ENCODE measurements around the gene TEX47. TPM values are rescaled to one million over a fixed set of nuclear protein-coding genes. Genes with fewer than 3 reads are reported as not detected.

TEX47 gene
- total RNA-seq, 1 donor from 2014 or later, result not detected

GRCh38 chr7:88761779-88762178 lies 33.8 kb downstream of the TEX47 start:
- Mint-ChIP-seq H3K4me1 (ENCODE audit: low read depth, unreplicated experiment) (peaks cover 2% of the 10 kb centered on the region), H3K27me3 (ENCODE audit: unreplicated experiment) (peaks cover 3% of the 10 kb centered on the region), H3K9me3 (ENCODE audit: unreplicated experiment) (peaks cover 3% of the 10 kb centered on the region), H3K36me3 (ENCODE audit: unreplicated experiment) (no peaks in the 10 kb centered on the region), H3K4me3 (ENCODE audit: unreplicated experiment) (no peak overlapping the region), H3K27ac (ENCODE audit: unreplicated experiment) (no peak overlapping the region)
- TF ChIP-seq, protein P1, sequence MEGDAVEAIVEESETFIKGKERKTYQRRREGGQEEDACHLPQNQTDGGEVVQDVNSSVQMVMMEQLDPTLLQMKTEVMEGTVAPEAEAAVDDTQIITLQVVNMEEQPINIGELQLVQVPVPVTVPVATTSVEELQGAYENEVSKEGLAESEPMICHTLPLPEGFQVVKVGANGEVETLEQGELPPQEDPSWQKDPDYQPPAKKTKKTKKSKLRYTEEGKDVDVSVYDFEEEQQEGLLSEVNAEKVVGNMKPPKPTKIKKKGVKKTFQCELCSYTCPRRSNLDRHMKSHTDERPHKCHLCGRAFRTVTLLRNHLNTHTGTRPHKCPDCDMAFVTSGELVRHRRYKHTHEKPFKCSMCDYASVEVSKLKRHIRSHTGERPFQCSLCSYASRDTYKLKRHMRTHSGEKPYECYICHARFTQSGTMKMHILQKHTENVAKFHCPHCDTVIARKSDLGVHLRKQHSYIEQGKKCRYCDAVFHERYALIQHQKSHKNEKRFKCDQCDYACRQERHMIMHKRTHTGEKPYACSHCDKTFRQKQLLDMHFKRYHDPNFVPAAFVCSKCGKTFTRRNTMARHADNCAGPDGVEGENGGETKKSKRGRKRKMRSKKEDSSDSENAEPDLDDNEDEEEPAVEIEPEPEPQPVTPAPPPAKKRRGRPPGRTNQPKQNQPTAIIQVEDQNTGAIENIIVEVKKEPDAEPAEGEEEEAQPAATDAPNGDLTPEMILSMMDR (IDR thresholded peaks at IDR 0.05; ENCODE audit: partially characterized antibody, unreplicated experiment), result no peak
- no peak for DNase-seq

DNA sequence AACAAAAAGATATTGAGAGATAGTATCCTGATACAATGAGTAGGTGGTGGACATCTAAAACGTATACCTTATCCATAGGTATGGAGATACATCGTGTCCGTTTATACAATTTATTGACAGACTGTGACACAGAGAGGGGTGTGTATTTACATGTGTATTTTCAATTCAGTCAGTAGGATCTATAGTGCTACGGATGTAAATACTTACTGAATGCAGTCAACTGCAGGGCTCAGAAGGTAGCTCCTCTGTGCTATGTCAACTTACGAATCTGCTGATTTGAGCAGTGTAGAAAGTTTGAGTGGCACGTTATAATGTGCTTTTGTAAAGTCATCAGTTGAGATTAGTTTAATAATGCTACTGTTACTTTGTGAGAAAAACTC lies 35.4 kb downstream of the TEX47 start:
- H3K27me3 Mint-ChIP-seq (ENCODE audit: unreplicated experiment), result peaks cover 3% of the 10 kb centered on the region
- H3K27ac Mint-ChIP-seq (ENCODE audit: unreplicated experiment), result peak overlapping the region; percentile 49
- peaks cover 3% of the 10 kb centered on the region for H3K9me3 Mint-ChIP-seq (ENCODE audit: unreplicated experiment)
- no peaks in the 10 kb centered on the region for H3K36me3 Mint-ChIP-seq (ENCODE audit: unreplicated experiment)
- H3K4me3 Mint-ChIP-seq (ENCODE audit: unreplicated experiment), result peak overlapping the region; percentile 87
- no peak for DNase-seq
- H3K4me1 Mint-ChIP-seq (ENCODE audit: low read depth, unreplicated experiment), result peaks cover 2% of the 10 kb centered on the region
- TF ChIP-seq, protein P1 (IDR thresholded peaks at IDR 0.05; ENCODE audit: partially characterized antibody, unreplicated experiment), result no peak

- TF ChIP-seq, protein P1 (IDR thresholded peaks at IDR 0.05; ENCODE audit: partially characterized antibody, unreplicated experiment), result peak; percentile 11
- Mint-ChIP-seq H3K4me3 (ENCODE audit: unreplicated experiment) (peak within 1 kb of the TSS; percentile 87), H3K9me3 (ENCODE audit: unreplicated experiment) (peaks cover 3% of the 10 kb centered on the region), H3K27me3 (ENCODE audit: unreplicated experiment) (peaks cover 3% of the 10 kb centered on the region), H3K4me1 (ENCODE audit: low read depth, unreplicated experiment) (peaks cover 2% of the 10 kb centered on the region), H3K27ac (ENCODE audit: unreplicated experiment) (peak within 1 kb of the TSS; percentile 49), H3K36me3 (ENCODE audit: unreplicated experiment) (no peaks in the 10 kb centered on the region)
- DNase-seq, result peak; percentile 74
Observed at GRCh38 chr7:88759230-88760135, 36.1 kb downstream of the TEX47 start, which contains the start of gene ZNF804B. Gene ZNF804B (plus strand): TSS chr7:88759700. CDS start chr7:88759977, 277 bp downstream.

DNA sequence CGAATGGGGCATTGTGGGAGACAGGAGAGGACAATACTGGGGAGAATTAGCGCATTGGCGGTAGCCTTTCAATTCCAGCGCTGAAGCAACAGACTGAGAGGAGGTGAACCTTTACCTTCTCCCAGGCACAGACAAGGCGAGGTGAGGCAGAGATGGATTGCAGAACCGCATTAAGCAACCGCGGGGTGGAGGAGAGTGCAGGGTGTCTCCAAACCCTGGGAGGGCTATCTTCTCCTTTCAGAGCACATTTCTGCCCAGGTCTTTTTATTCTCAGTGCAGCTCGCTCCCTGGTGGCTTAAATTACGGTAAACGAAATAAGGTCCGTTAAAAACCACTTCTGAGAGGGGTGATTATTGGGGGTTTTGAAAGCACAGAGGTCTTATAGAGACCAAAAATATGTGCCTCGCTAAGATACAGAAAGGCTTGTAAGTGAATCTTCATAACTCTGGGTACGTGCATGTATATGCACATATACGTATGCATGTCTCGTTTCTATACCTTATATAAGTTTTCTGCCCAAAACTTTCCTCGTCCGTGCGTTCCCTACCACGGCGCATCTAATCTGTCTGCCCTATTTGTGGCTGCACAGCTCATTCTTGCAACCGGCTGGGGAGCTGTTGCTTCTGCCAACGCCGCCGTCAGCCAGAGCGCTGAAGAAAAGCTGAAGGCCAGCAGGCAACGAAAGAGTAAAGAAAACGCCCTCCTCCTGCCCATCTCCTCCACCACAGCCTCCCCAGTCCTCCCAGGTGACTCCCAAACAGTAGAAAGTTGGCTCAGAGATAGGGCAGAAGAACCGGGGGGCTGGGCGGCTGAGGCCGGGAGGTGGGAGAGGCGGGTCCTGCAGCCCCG lies 36.9 kb downstream of the TEX47 start:
- peaks cover 2% of the 10 kb centered on the region for H3K4me1 Mint-ChIP-seq (ENCODE audit: low read depth, unreplicated experiment)
- peak; percentile 54 for DNase-seq
- TF ChIP-seq, protein P1 (IDR thresholded peaks at IDR 0.05; ENCODE audit: partially characterized antibody, unreplicated experiment), result no peak
- H3K9me3 Mint-ChIP-seq (ENCODE audit: unreplicated experiment), result peaks cover 3% of the 10 kb centered on the region
- no peak overlapping the region for H3K27ac Mint-ChIP-seq (ENCODE audit: unreplicated experiment)
- H3K4me3 Mint-ChIP-seq (ENCODE audit: unreplicated experiment), result peak overlapping the region; percentile 87
- peaks cover 3% of the 10 kb centered on the region for H3K27me3 Mint-ChIP-seq (ENCODE audit: unreplicated experiment)
- no peaks in the 10 kb centered on the region for H3K36me3 Mint-ChIP-seq (ENCODE audit: unreplicated experiment)
